IMR-90 (cell line): ENCODE measurements around the gene PLPP4. TPM values are rescaled to one million over a fixed set of nuclear protein-coding genes. Genes with fewer than 3 reads are reported as not detected.

Experiments
- ATAC-seq: fragments of 200-7000 bp; cut with Tn5 transposase; 2 replicates; pipeline ENCODE4 v1.9.1; 2020; ENCODE audit warnings: low read depth, mild to moderate bottlenecking, moderate library complexity
- BruUV-seq: library from RNA; stranded (reverse); fragments of 400-500 nt; replicated peaks from 2 replicates; lab custom pipeline; 2021; lab: Mats Ljungman, UMichigan
- CTCF ChIA-PET: fragments of 300-600 bp; formaldehyde crosslinking; extraction: SDS; loops from one replicate; lab custom pipeline; 2021; ENCODE audit warnings: antibody characterized with exemption; lab: Yijun Ruan, JAX
- POLR2A ChIA-PET: fragments of 300-600 bp; sonication (Branson Sonifier 250); formaldehyde crosslinking; loops from one replicate; lab custom pipeline; 2022; ENCODE audit warnings: antibody characterized with exemption; ENCODE audit not compliant: unreplicated experiment; lab: Charles Lee
- DNase-seq: peaks from one replicate; pipeline ENCODE4 v3.0.0; 2013
- H2AFZ ChIP-seq: replicated peaks from 2 replicates; pipeline ENCODE3; 2013; ENCODE audit warnings: low read length, mild to moderate bottlenecking; ENCODE audit not compliant: poor library complexity
- H2AK5ac ChIP-seq: 2 replicates; pipeline ENCODE4 v1.6.1; 2013; ENCODE audit warnings: low read depth, low read length, inconsistent platforms
- H2AK9ac ChIP-seq: replicated peaks from 2 replicates; pipeline ENCODE3; 2013; ENCODE audit warnings: mild to moderate bottlenecking, low read depth, low read length, moderate library complexity; ENCODE audit not compliant: poor library complexity
- H2BK120ac ChIP-seq: 2 replicates; pipeline ENCODE4 v1.6.1; 2013; ENCODE audit warnings: low read depth, low read length, inconsistent platforms
- H2BK15ac ChIP-seq: 3 replicates; pipeline ENCODE4 v1.6.1; 2013; ENCODE audit warnings: low read depth, low read length, inconsistent platforms
- H2BK20ac ChIP-seq: 2 replicates; pipeline ENCODE4 v1.6.1; 2013; ENCODE audit warnings: low read depth, mild to moderate bottlenecking, inconsistent platforms, low read length, moderate library complexity
- H2BK5ac ChIP-seq: 2 replicates; pipeline ENCODE4 v1.6.1; 2013; ENCODE audit warnings: mild to moderate bottlenecking, low read depth, low read length, inconsistent platforms; ENCODE audit not compliant: poor library complexity, severe bottlenecking
- H3K14ac ChIP-seq: replicated peaks from 2 replicates; pipeline ENCODE4 v1.6.1; 2013; ENCODE audit warnings: low read depth, low read length, inconsistent platforms
- H3K18ac ChIP-seq: 2 replicates; pipeline ENCODE4 v1.6.1; 2013; ENCODE audit warnings: low read depth, low read length, control low read depth
- H3K23ac ChIP-seq: 2 replicates; pipeline ENCODE4 v1.6.1; 2013; ENCODE audit warnings: low read depth, low read length, inconsistent platforms
- H3K27ac ChIP-seq: 2 replicates; pipeline ENCODE4 v1.5.1; 2013; ENCODE audit warnings: mild to moderate bottlenecking, control low read depth, low read length; ENCODE audit not compliant: insufficient read depth
- H3K27me3 ChIP-seq: 2 replicates; pipeline ENCODE4 v1.6.1; 2013; ENCODE audit warnings: low read length; ENCODE audit not compliant: control insufficient read depth, insufficient read depth
- H3K36me3 ChIP-seq: 2 replicates; pipeline ENCODE4 v1.6.1; 2013; ENCODE audit warnings: low read length, mixed read lengths; ENCODE audit not compliant: control insufficient read depth, insufficient read depth
- H3K4ac ChIP-seq: 2 replicates; pipeline ENCODE4 v1.6.1; 2013; ENCODE audit warnings: low read depth, low read length, inconsistent platforms
- H3K4me1 ChIP-seq: 2 replicates; pipeline ENCODE4 v1.6.1; 2013; ENCODE audit warnings: low read length, mixed read lengths; ENCODE audit not compliant: control insufficient read depth, insufficient read depth
- H3K4me2 ChIP-seq: 2 replicates; pipeline ENCODE4 v1.6.1; 2013; ENCODE audit warnings: low read depth, mild to moderate bottlenecking, control low read depth, low read length, moderate library complexity
- H3K4me3 ChIP-seq: 2 replicates; pipeline ENCODE4 v1.5.1; 2013; ENCODE audit warnings: low read depth, mild to moderate bottlenecking, control low read depth, low read length, moderate library complexity; ENCODE audit not compliant: insufficient read depth
- H3K56ac ChIP-seq: 2 replicates; pipeline ENCODE4 v1.6.1; 2013; ENCODE audit warnings: low read length, inconsistent platforms; ENCODE audit not compliant: insufficient read depth; ENCODE audit errors: extremely low read depth
- H3K79me1 ChIP-seq, 2 experiments: 2 replicates each; pipeline ENCODE4 v1.6.1; 2013; ENCODE audit warnings: low read length in 2 of 2, inconsistent platforms in 1 of 2, low read depth in 1 of 2
- H3K9ac ChIP-seq: 2 replicates; pipeline ENCODE4 v1.6.1; 2013; ENCODE audit warnings: low read depth, low read length, control low read depth
- H3K9me1 ChIP-seq: 2 replicates; pipeline ENCODE4 v1.6.1; 2013; ENCODE audit warnings: low read length, inconsistent platforms; ENCODE audit not compliant: insufficient read depth
- H3K9me3 ChIP-seq: 2 replicates; pipeline ENCODE4 v1.6.1; 2013; ENCODE audit warnings: low read length; ENCODE audit not compliant: control insufficient read depth, insufficient read depth
- H4K20me1 ChIP-seq: 2 replicates; pipeline ENCODE4 v1.6.1; 2013; ENCODE audit warnings: low read length, inconsistent platforms; ENCODE audit not compliant: insufficient read depth
- H4K5ac ChIP-seq: 2 replicates; pipeline ENCODE4 v1.6.1; 2013; ENCODE audit warnings: mild to moderate bottlenecking, low read depth, low read length, control low read depth
- H4K8ac ChIP-seq, 2 experiments: 2 replicates each; pipeline ENCODE4 v1.6.1; 2013; ENCODE audit warnings: low read depth in 2 of 2, low read length in 2 of 2, control low read depth in 1 of 2, inconsistent platforms in 1 of 2
- H4K91ac ChIP-seq: 2 replicates; pipeline ENCODE4 v1.6.1; 2013; ENCODE audit warnings: low read depth, low read length, inconsistent platforms; ENCODE audit not compliant: insufficient read depth
- BHLHE40 ChIP-seq: fragments of 150-350 bp; IDR thresholded peaks from 2 replicates; pipeline ENCODE4 v1.6.1; 2016; ENCODE audit warnings: mild to moderate bottlenecking, low read depth, low read length
- CHD1 ChIP-seq: IDR thresholded peaks from 2 replicates; pipeline ENCODE4 v1.6.1; 2012; ENCODE audit warnings: low read depth, low read length, improper control_type of control experiment
- CTCF ChIP-seq: conservative IDR thresholded peaks from 2 replicates; pipeline ENCODE4 v1.5.1; 2012; ENCODE audit warnings: mild to moderate bottlenecking, low read depth, low read length, improper control_type of control experiment
- ELK1 ChIP-seq: fragments of 150-350 bp; IDR thresholded peaks from 2 replicates; pipeline ENCODE4 v1.6.1; 2016; ENCODE audit warnings: low read depth, mild to moderate bottlenecking, low read length, moderate library complexity, borderline replicate concordance
- MAFK ChIP-seq: IDR thresholded peaks from 2 replicates; pipeline ENCODE4 v1.6.1; 2012; ENCODE audit warnings: low read depth, low read length, improper control_type of control experiment
- MAZ ChIP-seq: IDR thresholded peaks from 2 replicates; pipeline ENCODE4 v1.6.1; 2012; ENCODE audit warnings: low read depth, mild to moderate bottlenecking, low read length, improper control_type of control experiment, moderate library complexity, borderline replicate concordance
- POLR2A ChIP-seq: IDR thresholded peaks from 2 replicates; pipeline ENCODE4 v1.6.1; 2012; ENCODE audit warnings: mild to moderate bottlenecking, low read depth, low read length
- RCOR1 ChIP-seq: IDR thresholded peaks from 2 replicates; pipeline ENCODE4 v1.6.1; 2012; ENCODE audit warnings: mild to moderate bottlenecking, low read length, improper control_type of control experiment; ENCODE audit not compliant: insufficient replicate concordance
- USF2 ChIP-seq: fragments of 150-350 bp; IDR thresholded peaks from 2 replicates; pipeline ENCODE4 v1.6.1; 2017; ENCODE audit warnings: mild to moderate bottlenecking, antibody characterized with exemption, low read length, low read depth
- whole genome bisulfite sequencing, 2 experiments: methylation state at CpG; one replicate each; pipeline versions ENCODE4 v1.1.5 to v1.1.7; 2013; ENCODE audit warnings: missing lambda C conversion rate in 2 of 2; ENCODE audit not compliant: insufficient read length in 1 of 2; ENCODE audit errors: extremely low coverage in 2 of 2; 5-methylcytosine and 5-hydroxymethylcytosine counted together
- dilution Hi-C: fragments of 300-500 bp; cut with HindIII; formaldehyde crosslinking; loops from one replicate; pipeline ENCODE4 v1.14.3; 2018; ENCODE audit warnings: low sequenced_read_pairs; ENCODE audit not compliant: unreplicated experiment
- in situ Hi-C: fragments of 300-500 bp; cut with MboI; formaldehyde crosslinking; loops from 3 replicates; pipeline ENCODE4 v1.14.3; 2019; ENCODE audit warnings: low sequenced_read_pairs, inconsistent platforms, mixed read lengths
- intact Hi-C: fragments of 100-400 bp; cut with micrococcal nuclease; formaldehyde crosslinking; loops from 2 replicates; pipeline ENCODE4 v1.10.0; 2022
- polyA plus RNA-seq, 3 experiments: library from polyadenylated mRNA; depleted of rRNA; stranded (reverse); fragments of >200 nt; gene quantifications; 2 replicates each; pipeline ENCODE4 v1.2.3, GENCODE V29; 2012; ENCODE audit warnings: low replicate concordance in 1 of 3
- total RNA-seq: library from RNA; depleted of rRNA; stranded (reverse); fragments of >200 nt; gene quantifications from 2 replicates; pipeline ENCODE4 v1.2.3, GENCODE V29; 2012

The PLPP4 gene
- total and polyA plus RNA-seq, 2 of the 4 experiments (the other 2 are of a cell fraction), result 0.18 to 0.60 TPM

GRCh38 chr10:120593693-120594092 is 136.7 kb downstream of the PLPP4 start:
- intact Hi-C loops, result no loop called here
- H2BK15ac ChIP-seq, result no peak overlapping the region
- no peak overlapping the region for H3K9ac ChIP-seq
- no peak overlapping the region for H3K23ac ChIP-seq
- no peak overlapping the region for H3K27ac ChIP-seq
- H2AFZ ChIP-seq, result no peak overlapping the region
- H3K4me3 ChIP-seq, result no peak overlapping the region
- H3K18ac ChIP-seq, result no peak overlapping the region
- H3K4ac ChIP-seq, result no peak overlapping the region
- H2BK120ac ChIP-seq, result no peak overlapping the region
- WGBS, 2 experiments, result no CpG with 5 or more reads among the region's 2 CpGs
- H4K5ac ChIP-seq, result no peak overlapping the region
- in situ Hi-C loops, result no loop called here
- no peak overlapping the region for H3K4me2 ChIP-seq
- ChIA-PET POLR2A (no interaction called here), CTCF (no interaction called here)
- TF ChIP-seq POLR2A (no peak), BHLHE40 (no peak), MAFK (no peak), CTCF (no peak), MAZ (no peak), ELK1 (no peak), CHD1 (no peak), USF2 (no peak), RCOR1 (no peak)
- no peak overlapping the region for H2AK5ac ChIP-seq
- H3K4me1 ChIP-seq, result no peaks in the 10 kb centered on the region
- ATAC-seq (no peak), DNase-seq (no peak)
- no peak overlapping the region for H2BK20ac ChIP-seq
- H4K20me1 ChIP-seq, result no peaks in the 10 kb centered on the region
- dilution Hi-C loops, result no loop called here
- H3K79me1 ChIP-seq, result no peaks in the 10 kb centered on the region
- H3K56ac ChIP-seq, result no peak overlapping the region
- H3K9me3 ChIP-seq, result peaks cover 27% of the 10 kb centered on the region
- no peak overlapping the region for H4K8ac ChIP-seq
- no peaks in the 10 kb centered on the region for H3K27me3 ChIP-seq
- H4K91ac ChIP-seq, result no peak overlapping the region
- no peak overlapping the region for H3K14ac ChIP-seq
- H3K9me1 ChIP-seq, result no peaks in the 10 kb centered on the region
- no peaks in the 10 kb centered on the region for H3K36me3 ChIP-seq
- no TSS peak for BruUV-seq
- H2BK5ac ChIP-seq, result no peak overlapping the region
- no peak overlapping the region for H2AK9ac ChIP-seq
